GM12892 (cell line): ENCODE results near the gene ERMN.
A peak's percentile ranks its signal among the peaks of the same experiment; 100 is the strongest.
"Not testable (repeated sequence)": the region's sequence is repeated elsewhere in the genome, so short reads cannot be mapped to it uniquely, and the experiment has no call there.

ENCODE experiments used
- DNase-seq: peaks from one replicate; pipeline ENCODE4 v3.0.0; 2011; ENCODE audit not compliant: insufficient read length
- FAIRE-seq: peaks from 2 replicates; lab custom pipeline; 2011; peaks lifted over from hg19 to GRCh38; lab: Jason Lieb, UNC
- POLR2A ChIP-seq: IDR thresholded peaks from 2 replicates; pipeline ENCODE4 v1.6.1; 2011; ENCODE audit warnings: low read depth, low read length, control low read depth
- POLR2AphosphoS5 ChIP-seq: IDR thresholded peaks from 2 replicates; pipeline ENCODE4 v1.6.1; 2011; ENCODE audit warnings: low read depth, low read length, control low read depth
- TAF1 ChIP-seq: IDR thresholded peaks from 2 replicates; pipeline ENCODE4 v1.6.1; 2011; ENCODE audit warnings: low read depth, mild to moderate bottlenecking, control low read depth, low read length, borderline replicate concordance

The ERMN gene

GRCh38 chr2:157348291-157348921 is 22.8 kb upstream of the ERMN start:
- FAIRE-seq (no peak), DNase-seq (no peak)
- TF ChIP-seq POLR2AphosphoS5, result no peak

GRCh38 chr2:157345647-157346389 is 20.2 kb upstream of the ERMN start:
- FAIRE-seq (no peak), DNase-seq (no peak)
- TF ChIP-seq POLR2AphosphoS5 (no peak), TAF1 (no peak), POLR2A (no peak)

DNA sequence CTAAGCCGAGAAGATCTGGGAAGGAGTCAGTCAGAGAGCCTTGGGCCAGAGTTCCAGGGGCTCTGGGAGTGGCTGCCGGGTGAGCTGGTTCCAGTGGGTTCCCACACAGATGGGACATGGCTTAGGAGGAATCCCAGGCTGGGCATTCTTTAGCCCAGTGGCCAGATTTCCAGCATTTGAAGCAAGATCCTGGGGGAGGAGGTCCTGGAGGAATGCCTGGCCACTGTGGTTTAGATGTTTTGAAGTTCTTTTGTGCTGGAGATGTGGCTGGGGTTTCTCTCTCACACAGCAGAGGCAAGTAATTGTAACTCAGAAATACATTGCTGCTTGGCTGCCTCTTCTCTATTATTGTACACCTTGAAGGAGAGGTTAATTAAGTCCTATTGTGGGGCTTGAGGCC is 15.8 kb upstream of the ERMN start:
- not testable (repeated sequence) for FAIRE-seq, DNase-seq

DNA sequence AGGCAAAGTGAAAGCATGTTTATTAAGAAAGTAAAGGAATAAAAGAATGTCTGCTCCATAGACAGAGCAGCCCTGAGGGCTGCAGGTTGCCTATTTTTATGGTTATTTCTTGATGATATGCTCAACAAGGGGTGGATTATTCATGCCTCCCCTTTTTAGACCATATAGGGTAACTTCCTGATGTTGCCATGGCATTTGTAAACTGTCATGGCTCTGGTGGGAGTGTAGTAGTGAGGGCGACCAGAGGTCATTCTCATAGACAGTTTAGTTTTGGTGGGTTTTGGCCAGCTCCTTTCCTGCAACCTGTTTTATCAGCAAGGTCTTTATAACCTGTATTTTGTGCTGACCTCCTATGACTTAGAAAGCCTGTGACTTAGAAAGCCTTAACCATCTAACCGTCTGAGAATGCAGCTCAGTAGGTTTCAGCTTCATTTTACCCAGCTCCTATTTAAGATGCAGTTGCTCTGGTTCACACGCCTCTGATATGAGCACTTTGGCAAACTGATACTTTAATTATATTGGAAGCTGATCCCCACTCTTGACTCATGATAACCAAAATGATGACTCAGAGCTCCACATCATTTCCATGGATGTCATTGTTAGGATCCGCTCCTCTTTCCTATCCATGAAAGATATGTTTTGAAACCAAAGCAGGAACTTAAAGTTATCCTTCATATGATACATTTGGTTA is 14.5 kb upstream of the ERMN start:
- TF ChIP-seq TAF1, result no peak
- TF ChIP-seq POLR2AphosphoS5, result no peak
- TF ChIP-seq POLR2A, result no peak
- no peak for FAIRE-seq
- no peak for DNase-seq

- TF ChIP-seq POLR2AphosphoS5 (no peak), TAF1 (no peak), POLR2A (no peak)
- DNase-seq, result no peak
- FAIRE-seq, result no peak
Measured at GRCh38 chr2:157337978-157338377, 12.4 kb upstream of the ERMN start.

DNA sequence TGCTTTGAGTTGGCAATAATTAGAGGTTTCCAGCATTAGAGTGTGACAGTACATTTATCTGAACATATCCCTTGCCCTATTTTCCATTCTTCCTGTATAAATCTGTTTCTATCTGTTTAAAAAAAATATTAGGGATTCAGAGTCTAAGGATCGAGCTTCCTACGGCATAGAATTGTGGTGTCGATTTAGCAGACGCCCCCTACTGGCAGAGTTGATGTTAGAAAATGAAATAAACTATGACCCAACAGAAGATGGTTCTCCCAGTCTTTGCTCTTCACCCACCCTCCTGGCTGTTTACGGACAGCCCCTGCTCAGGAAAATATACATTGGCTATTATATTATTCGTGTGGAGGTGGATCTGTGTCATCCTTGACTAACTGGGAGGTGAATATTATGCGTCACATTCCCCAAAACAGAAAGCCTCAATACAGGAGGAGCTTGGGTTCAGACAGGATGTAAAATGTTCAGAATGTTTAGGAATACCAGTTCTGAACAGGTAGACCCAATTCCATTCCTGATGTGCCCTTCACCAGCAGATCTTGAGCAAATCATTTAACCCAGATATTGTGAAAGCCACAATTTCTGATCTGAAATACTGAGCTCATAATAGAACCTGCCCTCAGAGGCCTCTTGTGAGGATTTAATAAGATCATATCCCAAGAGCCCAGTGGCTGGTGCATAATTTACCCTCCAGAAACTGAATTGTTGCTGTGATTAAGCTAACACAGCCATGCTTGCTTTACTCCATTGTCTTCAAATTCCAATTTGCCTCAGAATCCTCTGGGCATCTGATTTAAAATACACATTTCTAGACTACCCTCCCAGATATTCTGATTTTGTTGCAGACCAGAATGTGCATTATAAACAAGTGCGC is 10.8 kb upstream of the ERMN start:
- FAIRE-seq (peak; percentile 63), DNase-seq (no peak)

DNA sequence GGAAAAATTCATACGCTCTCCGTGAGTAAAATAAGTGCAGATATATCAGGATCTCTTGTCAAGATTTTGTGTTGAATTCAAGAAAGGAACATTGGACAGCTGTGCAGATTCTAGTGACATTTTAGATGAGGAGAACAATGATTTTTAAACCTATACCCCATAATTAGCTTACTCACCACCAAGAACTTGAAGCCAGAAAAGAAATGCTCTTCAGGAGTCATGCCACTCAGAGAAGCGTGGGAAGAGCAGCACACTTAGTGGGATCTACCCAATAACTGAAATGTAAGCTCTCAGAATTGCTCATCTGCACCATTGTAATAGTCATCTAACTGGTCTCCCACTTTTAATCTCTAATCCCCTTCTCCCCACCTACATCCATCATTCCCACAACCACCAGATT is 9.2 kb upstream of the ERMN start:
- TF ChIP-seq TAF1 (no peak), POLR2A (no peak), POLR2AphosphoS5 (no peak)
- no peak for FAIRE-seq

More for the DNA sequence above, 10.8 kb upstream of the ERMN start:
- TF ChIP-seq TAF1 (no peak), POLR2A (no peak), POLR2AphosphoS5 (no peak)

GRCh38 chr2:157334335-157334734 is 8.7 kb upstream of the ERMN start:
- FAIRE-seq (no peak), DNase-seq (no peak)
- no peak for TF ChIP-seq POLR2A
- TF ChIP-seq POLR2AphosphoS5, result no peak
- TF ChIP-seq TAF1, result no peak

More for the DNA sequence above, 9.2 kb upstream of the ERMN start:
- DNase-seq, result no peak

DNA sequence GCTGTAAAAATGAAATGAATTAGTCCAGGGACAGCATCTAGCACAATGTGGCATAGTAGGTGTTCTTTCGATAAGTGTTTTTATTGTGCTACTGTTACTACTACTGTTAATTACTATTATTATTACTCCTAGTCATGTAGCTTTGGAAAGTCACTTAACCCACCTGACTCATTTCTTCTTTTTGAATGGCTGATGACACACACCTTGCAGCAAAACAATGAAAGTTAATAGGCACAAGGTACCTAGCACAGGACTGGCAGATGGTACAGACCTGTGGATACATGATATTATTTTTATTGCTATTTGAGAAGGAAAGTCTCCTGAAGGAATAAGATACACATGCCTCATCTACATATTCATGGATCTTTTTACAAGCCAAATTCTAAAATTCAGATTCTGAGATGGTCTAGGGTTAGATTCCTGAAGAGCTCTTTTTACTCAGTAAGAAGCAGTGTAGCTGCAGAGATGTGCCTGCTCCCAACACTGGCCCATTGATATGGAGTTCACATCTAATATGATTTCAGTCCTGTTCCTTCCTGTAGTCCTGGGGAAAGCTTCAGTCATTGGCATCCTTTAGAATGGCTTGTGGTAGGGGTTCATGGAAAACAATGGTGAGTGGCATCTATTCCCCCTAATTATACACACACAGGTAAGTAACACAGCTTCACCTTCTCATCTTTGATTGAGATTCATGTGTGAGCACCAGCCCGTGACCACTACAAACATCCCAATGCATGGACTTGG is 7.9 kb upstream of the ERMN start:
- DNase-seq, result no peak
- no peak for FAIRE-seq
- TF ChIP-seq POLR2A (no peak), POLR2AphosphoS5 (no peak), TAF1 (no peak)

DNA sequence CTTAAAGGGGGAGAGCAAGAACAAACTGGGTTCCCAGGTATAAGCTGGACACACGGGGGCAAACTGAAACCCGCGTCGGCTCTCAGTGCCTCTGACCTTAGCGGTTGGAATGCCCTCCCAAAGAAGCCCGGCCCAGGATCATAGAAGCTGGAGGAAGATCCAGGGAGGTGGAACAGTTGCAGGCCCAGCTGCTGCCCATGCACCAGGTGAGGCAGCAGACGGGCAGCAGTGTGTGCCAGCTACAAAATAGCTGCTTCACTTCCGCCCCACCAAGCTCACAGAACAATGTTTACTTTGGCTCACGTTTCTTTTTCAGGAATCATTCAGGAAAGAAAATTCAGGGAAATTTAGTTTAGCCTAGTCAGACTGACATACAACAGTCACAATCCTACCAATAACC is 3.9 kb upstream of the ERMN start:
- no peak for FAIRE-seq
- no peak for TF ChIP-seq POLR2A
- TF ChIP-seq POLR2AphosphoS5, result no peak
- TF ChIP-seq TAF1, result no peak
- DNase-seq, result no peak
